SIG-M5 (cell line): ENCODE data around the gene TMEM175.
"Not testable (repeated sequence)": the region's sequence is repeated elsewhere in the genome, so short reads cannot be mapped to it uniquely, and the experiment has no call there.

Experiments
- DNase-seq: peaks from one replicate; lab custom pipeline; 2025; lab: John Stamatoyannopoulos, UW

TMEM175 gene

DNA sequence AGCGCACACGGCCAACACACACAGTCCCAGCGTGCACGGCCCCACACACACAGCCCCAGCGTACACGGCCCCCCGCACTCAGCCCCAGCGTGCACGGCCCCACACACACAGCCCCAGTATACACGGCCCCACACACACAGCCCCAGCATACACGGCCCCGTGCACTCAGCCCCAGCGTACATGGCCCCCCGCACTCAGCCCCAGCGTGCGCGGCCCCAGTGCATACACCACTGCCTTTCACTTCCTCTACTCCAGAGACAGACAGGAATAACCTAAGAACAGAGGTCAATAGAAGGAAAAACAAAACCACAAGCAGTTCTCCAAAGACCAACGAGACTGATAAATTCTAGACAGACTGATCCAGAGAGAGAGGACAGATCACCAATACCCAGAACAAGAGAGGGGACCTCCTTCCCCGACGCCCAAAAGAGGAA is 17.2 kb upstream of the TMEM175 start:
- peak; percentile 5 for DNase-seq

DNA sequence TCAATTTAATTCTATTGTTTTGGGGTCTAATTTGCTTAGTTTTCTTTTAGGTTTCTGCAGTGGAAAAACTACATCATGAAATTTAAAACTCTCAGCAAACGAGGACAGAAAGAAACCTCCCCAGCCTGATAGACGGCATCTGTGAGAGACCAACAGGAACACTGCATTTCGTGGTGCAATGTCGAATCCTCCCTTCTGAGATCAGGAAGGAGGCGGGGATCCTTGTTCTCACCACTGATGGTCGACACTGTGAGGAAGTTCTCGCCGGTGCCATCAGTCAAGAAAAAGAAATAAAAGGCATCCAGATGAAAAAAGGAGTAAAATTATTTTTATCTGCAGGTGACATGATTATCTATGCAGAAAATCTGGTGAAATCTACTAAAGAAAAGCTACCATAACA is 16.7 kb upstream of the TMEM175 start:
- peak; percentile 4 for DNase-seq

DNA sequence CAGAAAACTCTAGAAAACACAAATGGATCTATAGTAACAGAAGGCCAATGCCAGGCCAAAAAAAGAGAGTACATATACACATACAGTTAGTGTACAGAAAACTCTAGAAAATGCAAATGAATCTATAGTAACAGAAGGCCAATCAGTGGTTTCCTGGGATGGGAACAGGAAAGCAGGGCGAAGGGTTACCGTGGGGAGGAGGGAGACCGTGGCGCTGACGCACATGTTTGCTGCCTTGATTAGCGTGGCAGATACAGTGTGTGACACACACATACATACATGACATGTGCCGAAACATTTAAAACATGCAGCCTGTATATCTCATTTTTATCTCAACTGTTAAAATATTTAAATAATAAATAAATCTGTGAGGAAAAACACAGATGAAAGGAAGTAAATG is 14.8 kb upstream of the TMEM175 start:
- no peak for DNase-seq

- no peak for DNase-seq
These were observed 14.3 kb upstream of the TMEM175 start for GRCh38 chr4:917992-918391.

DNA sequence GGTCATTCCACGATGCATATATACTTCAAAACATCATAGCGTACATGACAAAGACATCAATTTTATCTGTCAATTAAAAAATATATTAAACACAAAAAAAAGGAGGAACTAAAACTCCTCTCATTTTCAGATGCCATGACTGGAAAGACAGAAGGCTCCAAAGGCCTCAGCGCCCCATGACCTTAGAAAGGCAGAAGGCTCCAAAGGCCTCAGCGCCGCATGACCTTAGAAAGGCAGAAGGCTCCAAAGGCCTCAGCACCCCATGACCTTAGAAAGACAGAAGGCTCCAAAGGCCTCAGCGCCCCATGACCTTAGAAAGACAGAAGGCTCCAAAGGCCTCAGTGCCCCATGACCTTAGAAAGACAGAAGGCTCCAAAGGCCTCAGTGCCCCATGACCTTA is 13.7 kb upstream of the TMEM175 start:
- not testable (repeated sequence) for DNase-seq

DNA sequence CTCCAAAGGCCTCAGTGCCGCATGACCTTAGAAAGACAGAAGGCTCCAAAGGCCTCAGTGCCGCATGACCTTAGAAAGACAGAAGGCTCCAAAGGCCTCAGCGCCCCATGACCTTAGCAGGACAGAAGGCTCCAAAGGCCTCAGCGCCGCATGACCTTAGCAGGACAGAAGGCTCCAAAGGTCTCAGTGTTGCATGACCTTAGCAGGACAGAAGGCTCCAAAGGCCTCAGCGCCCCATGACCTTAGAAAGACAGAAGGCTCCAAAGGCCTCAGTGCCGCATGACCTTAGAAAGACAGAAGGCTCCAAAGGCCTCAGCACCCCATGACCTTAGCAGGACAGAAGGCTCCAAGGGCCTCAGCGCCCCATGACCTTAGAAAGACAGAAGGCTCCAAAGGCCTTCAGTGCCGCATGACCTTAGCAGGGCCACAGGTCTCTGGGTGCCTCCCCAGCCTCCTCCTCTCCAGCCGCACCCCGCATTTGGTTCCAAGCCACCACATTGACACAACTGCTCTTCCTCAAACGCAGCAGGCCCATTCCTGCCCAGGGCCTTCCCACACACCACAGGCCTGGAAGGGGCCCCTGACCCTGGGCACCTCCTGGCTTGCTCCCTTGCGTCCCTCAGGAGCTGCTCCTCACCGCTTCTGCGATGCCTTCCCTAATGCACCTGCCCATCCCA is 13.1 kb upstream of the TMEM175 start:
- not testable (repeated sequence) for DNase-seq

GRCh38 chr4:921830-922331 is 10.4 kb upstream of the TMEM175 start:
- DNase-seq = no peak

DNA sequence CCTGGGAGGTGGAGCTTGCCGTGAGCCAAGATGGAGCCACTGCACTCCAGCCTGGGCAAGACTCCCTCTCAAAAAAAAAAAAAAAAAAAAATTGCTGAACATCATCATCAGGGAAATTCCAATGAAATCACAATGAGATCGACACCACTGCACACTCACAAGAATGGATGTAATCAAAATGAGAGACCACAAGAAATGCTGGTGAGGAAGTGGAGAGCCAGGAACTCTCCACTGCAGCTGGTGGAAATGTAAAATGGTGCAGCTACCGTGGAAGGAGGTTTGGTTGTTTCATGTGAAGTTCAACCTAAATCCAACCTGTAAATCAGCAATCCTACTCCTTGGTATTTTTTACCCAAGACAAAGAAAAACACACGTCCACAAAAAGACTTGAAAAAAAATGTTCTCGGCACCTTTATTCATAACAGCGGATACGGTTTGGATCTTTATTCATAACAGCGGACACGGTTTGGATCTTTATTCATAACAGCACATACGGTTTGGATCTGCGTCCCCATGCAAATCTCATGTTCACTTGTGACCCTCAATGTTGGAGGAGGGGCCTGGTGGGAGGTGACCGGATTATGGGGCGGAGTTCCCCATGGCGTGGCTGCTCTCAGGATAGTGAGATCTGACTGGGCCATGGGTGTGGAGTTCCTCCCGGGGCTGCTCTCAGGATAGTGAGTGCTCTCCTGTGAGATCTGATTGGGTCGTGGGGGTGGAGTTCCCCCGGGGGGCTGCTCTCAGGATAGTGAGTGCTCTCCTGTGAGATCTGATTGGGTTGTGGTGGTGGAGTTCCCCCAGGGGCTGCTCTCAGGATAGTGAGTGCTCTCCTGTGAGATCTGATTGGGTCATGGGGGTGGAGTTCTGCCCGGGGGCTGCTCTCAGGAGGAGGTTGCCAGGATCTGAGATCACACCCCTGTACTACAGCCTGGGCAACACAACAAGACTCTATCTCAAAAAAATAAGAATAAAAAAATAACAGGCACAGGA is 7.9 kb upstream of the TMEM175 start:
- no peak for DNase-seq

- DNase-seq = no peak
These were observed 7.1 kb upstream of the TMEM175 start for GRCh38 chr4:925171-925570.

DNA sequence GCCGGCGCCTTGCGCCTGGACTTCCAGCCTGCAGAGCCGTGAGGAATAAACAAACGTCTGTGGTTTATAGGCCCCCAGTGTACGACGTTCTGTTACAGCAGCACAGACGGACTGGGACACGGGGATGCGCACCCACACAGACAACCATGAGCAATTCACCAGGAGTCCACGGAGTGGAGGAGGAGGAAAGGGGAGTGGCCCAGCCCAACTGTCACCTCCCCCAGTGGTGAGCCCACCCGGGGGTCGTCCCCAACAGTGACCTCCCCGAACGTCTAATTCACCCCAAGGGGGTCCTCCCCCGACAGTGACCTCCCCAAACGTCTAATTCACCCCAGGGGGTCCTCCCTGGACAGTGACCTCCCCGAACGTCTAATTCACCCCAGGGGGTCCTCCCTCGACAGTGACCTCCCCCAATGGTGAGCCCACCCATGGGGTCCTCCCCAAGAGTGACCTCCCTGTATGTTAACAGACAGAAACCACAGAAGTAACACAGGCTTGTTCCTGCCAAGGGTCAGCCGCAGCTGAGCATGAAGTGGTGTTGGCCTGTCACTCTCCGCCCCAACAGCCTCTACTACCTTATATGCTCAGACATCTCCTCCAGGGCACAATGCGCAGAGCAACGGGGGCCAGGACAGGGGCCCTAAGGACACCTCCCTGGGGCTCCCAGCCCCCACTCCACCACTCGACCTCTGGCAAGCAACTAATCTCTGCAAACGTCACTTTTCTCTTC is 6.3 kb upstream of the TMEM175 start:
- DNase-seq = no peak

DNA sequence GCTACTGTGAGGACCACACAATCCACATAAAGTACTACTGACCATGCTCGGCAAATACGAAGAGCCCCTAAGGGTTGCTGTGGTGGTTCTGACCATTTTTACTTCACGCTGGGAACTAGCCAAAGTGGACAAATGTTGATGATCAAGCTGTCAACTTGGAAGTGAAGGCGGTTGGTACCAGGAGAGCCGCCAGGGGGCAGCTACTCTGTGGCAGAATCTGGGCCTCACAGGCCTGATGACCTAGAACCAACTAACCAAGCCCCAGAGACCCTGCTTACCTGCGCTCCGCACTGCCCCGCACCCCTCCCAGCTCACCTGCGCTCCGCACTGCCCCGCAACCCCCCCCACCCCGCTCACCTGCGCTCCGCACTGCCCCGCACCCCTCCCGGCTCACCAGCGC is 5.7 kb upstream of the TMEM175 start:
- no peak for DNase-seq

DNA sequence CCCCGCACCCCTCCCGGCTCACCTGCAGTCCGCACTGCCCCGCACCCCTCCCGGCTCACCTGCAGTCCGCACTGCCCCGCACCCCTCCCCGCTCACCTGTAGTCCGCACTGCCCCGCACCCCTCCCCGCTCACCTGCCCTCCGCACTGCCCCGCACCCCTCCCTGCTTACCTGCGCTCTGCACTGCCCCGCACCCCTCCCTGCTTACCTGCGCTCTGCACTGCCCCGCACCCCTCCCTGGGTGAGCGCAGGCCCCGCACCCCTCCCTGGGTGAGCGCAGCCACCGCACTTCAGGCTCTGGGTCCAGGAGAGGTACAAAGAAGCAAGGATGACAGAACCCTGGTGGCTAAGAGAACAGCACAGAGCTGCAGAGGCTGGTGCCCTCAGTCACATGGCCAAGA is 4.7 kb upstream of the TMEM175 start:
- DNase-seq = not testable (repeated sequence)

DNA sequence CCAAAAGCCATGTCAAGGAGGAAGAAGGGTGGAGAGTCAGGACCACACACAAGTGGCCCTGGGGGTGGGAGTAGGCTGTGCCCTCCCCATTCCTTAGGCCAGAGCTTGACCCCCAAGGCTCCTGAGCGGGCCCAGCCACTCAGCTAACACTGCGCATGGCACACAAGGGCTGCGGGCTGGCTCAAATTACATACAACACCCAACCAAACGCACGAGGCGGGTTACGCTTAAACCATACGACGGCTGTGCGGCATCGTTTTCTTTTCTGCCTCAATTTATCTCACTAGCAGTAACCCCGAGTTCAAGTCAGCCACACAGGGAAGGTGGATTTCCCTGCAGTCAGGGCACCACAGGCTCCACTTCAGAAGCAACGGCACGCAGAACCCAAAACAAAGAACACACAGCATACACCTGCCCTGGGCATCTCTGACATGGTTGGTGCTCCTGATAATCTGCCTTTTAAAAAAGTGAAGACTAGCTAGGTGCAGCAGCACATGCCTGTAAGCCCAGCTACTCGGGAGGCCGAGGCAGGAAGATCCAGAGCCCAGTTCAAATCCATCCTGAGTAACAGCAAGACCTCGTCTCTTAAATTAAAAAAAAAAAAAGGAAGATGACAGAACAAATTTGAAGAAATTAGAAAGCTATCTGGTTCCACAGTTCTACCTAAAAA is 3.0 kb upstream of the TMEM175 start:
- no peak for DNase-seq

- DNase-seq = no peak
These were observed 2.2 kb upstream of the TMEM175 start for GRCh38 chr4:930028-930551.

DNA sequence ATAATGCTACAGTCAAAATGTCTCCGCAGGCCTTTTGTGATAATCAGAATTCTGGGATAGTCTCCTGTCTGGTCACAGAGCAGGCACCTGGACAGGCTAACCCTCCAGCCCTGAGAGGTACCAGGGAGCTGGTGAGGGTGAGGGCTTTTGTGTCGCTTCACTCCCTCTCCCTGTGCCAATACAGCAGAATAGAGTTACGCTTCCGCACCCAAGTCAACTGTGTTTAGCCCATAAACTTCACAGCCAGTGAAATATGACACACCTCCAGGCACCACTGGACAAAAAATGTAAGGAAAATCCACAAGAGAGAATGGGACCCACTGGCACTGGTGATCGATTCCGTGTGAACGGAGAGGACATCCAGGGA is 1.4 kb upstream of the TMEM175 start:
- no peak for DNase-seq

DNA sequence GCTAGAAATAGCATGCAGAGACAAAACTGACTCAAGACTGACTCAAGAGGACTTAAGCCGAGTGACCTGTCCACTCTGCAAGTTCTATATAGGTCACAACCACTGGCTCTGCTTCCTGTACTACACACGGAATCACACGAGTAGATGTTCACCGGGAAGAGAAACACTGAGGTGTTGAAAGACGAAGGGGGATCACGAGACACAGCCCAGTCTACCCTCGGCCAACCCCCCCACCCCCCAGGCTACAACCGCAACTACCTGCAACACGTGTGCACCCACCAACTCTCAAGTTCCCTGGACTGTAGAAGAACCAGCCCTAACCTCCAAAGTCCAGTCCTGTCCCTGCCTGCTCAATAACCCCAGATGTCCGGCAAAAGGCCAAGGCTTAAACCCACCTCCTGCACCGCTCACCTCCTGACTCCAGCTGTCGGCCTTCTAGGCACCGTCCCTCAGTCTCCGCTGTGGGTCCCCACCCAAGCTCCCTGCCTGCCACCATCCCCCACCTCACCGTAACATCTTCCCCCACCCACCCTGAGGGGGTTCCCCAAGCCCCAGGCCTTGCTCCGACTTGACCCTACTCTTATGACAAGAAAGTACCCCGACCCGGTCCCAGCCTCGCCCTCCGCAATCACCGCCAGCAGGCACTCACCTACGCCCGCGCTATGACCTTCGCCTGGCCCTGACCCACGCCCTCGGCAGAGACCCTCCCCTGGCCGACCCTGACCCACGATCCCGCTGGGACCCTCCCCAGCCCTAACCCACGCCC is 883 bp upstream of the TMEM175 start:
- no peak for DNase-seq

GRCh38 chr4:932713-933070 is 432 bp downstream of the TMEM175 start:
- DNase-seq = no peak

GRCh38 chr4:939508-939907 is 7.2 kb downstream of the TMEM175 start:
- not testable (repeated sequence) for DNase-seq

DNA sequence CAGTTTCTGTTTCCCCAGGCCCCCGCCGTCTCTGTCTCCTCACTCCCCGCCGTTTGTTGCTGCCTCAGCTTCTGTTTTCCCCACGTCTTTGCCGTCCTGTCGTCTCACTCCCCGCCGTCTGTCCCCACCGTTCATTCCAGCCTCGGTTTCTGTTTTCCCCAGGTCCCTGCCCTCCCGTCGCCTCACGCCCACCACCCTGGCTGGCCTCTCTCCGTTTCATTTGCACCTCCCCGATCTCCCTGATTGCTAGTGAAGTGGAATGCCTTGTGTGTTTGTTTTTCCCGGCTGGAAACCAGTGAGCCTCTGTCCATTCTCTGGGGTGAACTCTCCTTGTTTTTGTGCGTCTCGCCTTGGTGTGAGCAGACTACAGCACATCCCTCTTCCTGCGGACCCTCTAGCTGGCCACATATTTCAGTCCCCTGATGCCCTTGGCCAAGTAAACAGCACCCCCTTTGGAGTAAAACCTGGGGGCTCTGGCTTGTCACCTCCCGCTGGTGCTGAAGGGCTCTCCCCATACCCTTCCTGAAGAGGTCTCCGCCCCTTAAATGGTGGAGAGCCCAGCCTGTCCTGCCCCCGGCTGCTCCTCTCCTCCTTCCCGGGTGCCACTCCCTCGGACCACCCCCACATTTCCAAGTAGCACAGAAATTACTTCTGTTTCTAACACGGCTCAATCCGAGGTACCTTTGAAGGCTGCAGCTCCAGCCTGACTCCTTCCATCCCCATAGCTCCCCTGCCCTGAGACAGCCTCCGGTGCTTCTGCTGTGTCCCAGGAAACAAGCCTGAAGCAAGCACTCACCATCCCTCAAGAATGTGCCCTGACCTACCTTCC is 13.2 kb downstream of the TMEM175 start:
- no peak for DNase-seq

GRCh38 chr4:946103-946450 is 13.8 kb downstream of the TMEM175 start:
- no peak for DNase-seq
